PC-9 (cell line): ENCODE data around the gene RAB7B. TPM values are rescaled to one million over a fixed set of nuclear protein-coding genes. Genes with fewer than 3 reads are reported as not detected.

Experiments used
- BruUV-seq: library from RNA; stranded (reverse); fragments of 400-500 nt; replicated peaks from 2 replicates; lab custom pipeline; 2021; lab: Mats Ljungman, UMichigan
- CTCF ChIA-PET: fragments of 300-600 bp; sonication (Branson Sonifier 250); formaldehyde crosslinking; loops from one replicate; lab custom pipeline; 2022; ENCODE audit warnings: antibody characterized with exemption; lab: Charles Lee
- POLR2A ChIA-PET: fragments of 300-600 bp; sonication (Branson Sonifier 250); formaldehyde crosslinking; loops from one replicate; lab custom pipeline; 2022; ENCODE audit warnings: antibody characterized with exemption; ENCODE audit not compliant: unreplicated experiment; lab: Charles Lee
- DNase-seq, 2 experiments: peaks; one replicate each; pipeline versions ENCODE4 v3.0.0 to v3.0.0-alpha.2; 2015 to 2022; ENCODE audit warnings: mixed read lengths in 1 of 2
- H2AFZ ChIP-seq: fragments of 200-600 bp; sonication (generic); 2 replicates; pipeline ENCODE4 v1.8.1; 2017; ENCODE audit warnings: antibody characterized with exemption
- H3F3A ChIP-seq: fragments of 200-600 bp; sonication (generic); 2 replicates; pipeline ENCODE4 v1.8.1; 2017; ENCODE audit warnings: antibody characterized with exemption, mild to moderate bottlenecking, low read depth; ENCODE audit not compliant: insufficient read depth
- H3K27ac ChIP-seq: fragments of 200-600 bp; sonication (generic); 2 replicates; pipeline ENCODE4 v1.6.1; 2016; ENCODE audit warnings: mixed run types
- H3K27me3 ChIP-seq: fragments of 200-600 bp; sonication (generic); 2 replicates; pipeline ENCODE4 v1.6.1; 2016; ENCODE audit warnings: low read depth, mixed run types; ENCODE audit not compliant: insufficient read depth
- H3K36me3 ChIP-seq: fragments of 200-600 bp; sonication (generic); 2 replicates; pipeline ENCODE4 v1.6.1; 2016; ENCODE audit warnings: low read depth, mixed run types
- H3K4me1 ChIP-seq: fragments of 200-600 bp; sonication (generic); replicated peaks from 2 replicates; pipeline ENCODE4 v1.6.1; 2016; ENCODE audit warnings: mixed run types; ENCODE audit not compliant: insufficient read depth
- H3K4me2 ChIP-seq: fragments of 200-600 bp; sonication (generic); 2 replicates; pipeline ENCODE4 v1.6.1; 2017; ENCODE audit warnings: mixed run types
- H3K4me3 ChIP-seq: fragments of 200-600 bp; sonication (generic); 2 replicates; pipeline ENCODE4 v1.6.1; 2016; ENCODE audit warnings: mixed run types
- H3K79me2 ChIP-seq: fragments of 200-600 bp; sonication (generic); 2 replicates; pipeline ENCODE4 v1.6.1; 2017; ENCODE audit warnings: low read depth, mixed run types
- H3K9me2 ChIP-seq: fragments of 200-600 bp; sonication (generic); 2 replicates; pipeline ENCODE4 v1.8.1; 2017; ENCODE audit warnings: mild to moderate bottlenecking; ENCODE audit not compliant: insufficient read depth
- H3K9me3 ChIP-seq: fragments of 200-600 bp; sonication (generic); 2 replicates; pipeline ENCODE4 v1.8.1; 2016; ENCODE audit warnings: low read depth; ENCODE audit not compliant: insufficient read depth
- H4K20me1 ChIP-seq: fragments of 200-600 bp; sonication (generic); 2 replicates; pipeline ENCODE4 v1.8.1; 2017; ENCODE audit not compliant: insufficient read depth
- CTCF ChIP-seq: fragments of 200-600 bp; sonication (generic); conservative IDR thresholded peaks from 2 replicates; pipeline ENCODE4 v1.6.1; 2017; ENCODE audit warnings: mixed run types, antibody characterized with exemption, mild to moderate bottlenecking, moderate library complexity
- EZH2 ChIP-seq: fragments of 200-600 bp; sonication (generic); IDR thresholded peaks from 2 replicates; pipeline ENCODE4 v1.8.0; 2017; ENCODE audit warnings: antibody characterized with exemption, low read depth
- intact Hi-C: fragments of 100-400 bp; cut with micrococcal nuclease; formaldehyde crosslinking; loops from one replicate; pipeline ENCODE4 v1.10.0; 2022; ENCODE audit not compliant: unreplicated experiment
- total RNA-seq: library from RNA; stranded (reverse); gene quantifications from 2 replicates; pipeline ENCODE4 v1.2.3, GENCODE V29; 2021

Gene RAB7B
- total RNA-seq, 1 experiment from 2014 or later, result not detected

GRCh38 chr1:205927247-205927646 lies 75.9 kb downstream of the RAB7B start:
- Histone ChIP-seq H4K20me1 (no peaks in the 10 kb centered on the region), H3K9me2 (no peaks in the 10 kb centered on the region), H3K4me2 (no peak overlapping the region), H3K4me1 (peaks cover 13% of the 10 kb centered on the region), H3K27ac (no peak overlapping the region), H3F3A (peaks cover 3% of the 10 kb centered on the region; the same call in 1 of the 2 replicates), H3K36me3 (no peaks in the 10 kb centered on the region), H3K27me3 (no peaks in the 10 kb centered on the region), H3K4me3 (no peak overlapping the region), H3K9me3 (no peaks in the 10 kb centered on the region), H2AFZ (no peak overlapping the region), H3K79me2 (no peaks in the 10 kb centered on the region)
- BruUV-seq, result no TSS peak
- no peak for DNase-seq
- POLR2A ChIA-PET, result no interaction called here
- TF ChIP-seq CTCF (no peak), EZH2 (no peak)
- intact Hi-C loops, result no loop called here
- CTCF ChIA-PET, result no interaction called here

Other genes with a start within 250 kb of the RAB7B start
- gene RAB29, start 227.9 kb downstream of the RAB7B start, total RNA-seq, result 10.4 and 11.1 TPM in 2 replicates
- gene SLC41A1, start 190.2 kb downstream of the RAB7B start, total RNA-seq, result 26.5 and 34.5 TPM in 2 replicates
- gene PM20D1, start 153.3 kb downstream of the RAB7B start, total RNA-seq, result not detected in 2 replicates
- 0.98 and 1.0 TPM in 2 replicates for gene SLC26A9, start 59.9 kb downstream of the RAB7B start, total RNA-seq
- gene CTSE, start 20.5 kb upstream of the RAB7B start, total RNA-seq, result 0.65 and 1.2 TPM in 2 replicates
- not detected in 2 replicates for gene RHEX, start 49.8 kb upstream of the RAB7B start, total RNA-seq
- not detected in 2 replicates for gene AVPR1B, start 114.0 kb upstream of the RAB7B start, total RNA-seq
- gene FAM72A, start 199.4 kb upstream of the RAB7B start, total RNA-seq, result 13.2 and 20.0 TPM in 2 replicates
- gene SRGAP2, start 200.1 kb upstream of the RAB7B start, total RNA-seq, result 130 and 135 TPM in 2 replicates